Neural cell (in vitro differentiated cells): ENCODE data around the gene ANKRD13B. TPM values are rescaled to one million over a fixed set of nuclear protein-coding genes. Genes with fewer than 3 reads are reported as not detected.

ENCODE experiments used
- H2AFZ ChIP-seq: fragments of 200-600, 300-800 bp; sonication (generic), shearing (Covaris generic); 2 replicates; pipeline ENCODE4 v1.6.0; 2014; ENCODE audit warnings: low read depth, mild to moderate bottlenecking, antibody characterized with exemption, low read length, moderate library complexity
- H3F3A ChIP-seq: fragments of 200-600 bp; shearing (Covaris generic); 2 replicates; pipeline ENCODE4 v1.6.1; 2016; ENCODE audit warnings: mild to moderate bottlenecking, moderate library complexity, mixed read lengths, antibody characterized with exemption, low read length; ENCODE audit not compliant: insufficient read depth, poor library complexity, severe bottlenecking
- H3K27ac ChIP-seq: fragments of 200-600, 300-800 bp; sonication (generic), shearing (Covaris generic); 2 replicates; pipeline ENCODE4 v1.5.1; 2014; ENCODE audit warnings: mild to moderate bottlenecking, low read length, moderate library complexity
- H3K27me3 ChIP-seq: fragments of 300-800, 200-600 bp; sonication (generic), shearing (Covaris generic); 2 replicates; pipeline ENCODE4 v1.6.0; 2014; ENCODE audit warnings: mild to moderate bottlenecking, low read depth, low read length, moderate library complexity; ENCODE audit not compliant: insufficient read depth
- H3K36me3 ChIP-seq: fragments of 300-800, 200-600 bp; sonication (generic), shearing (Covaris generic); 2 replicates; pipeline ENCODE4 v1.5.1; 2014; ENCODE audit warnings: mild to moderate bottlenecking, antibody characterized with exemption, low read length, moderate library complexity; ENCODE audit not compliant: insufficient read depth
- H3K4me2 ChIP-seq: fragments of 300-800, 200-600 bp; sonication (generic), shearing (Covaris generic); 2 replicates; pipeline ENCODE4 v1.6.0; 2014; ENCODE audit warnings: mild to moderate bottlenecking, low read length
- H3K4me3 ChIP-seq: fragments of 300-800, 200-600 bp; sonication (generic), shearing (Covaris generic); 2 replicates; pipeline ENCODE4 v1.5.1; 2014; ENCODE audit warnings: mild to moderate bottlenecking, low read length, moderate library complexity
- H3K79me2 ChIP-seq: fragments of 200-600 bp; shearing (Covaris generic); replicated peaks from 2 replicates; pipeline ENCODE4 v1.6.0; 2014; ENCODE audit warnings: mild to moderate bottlenecking, low read length, moderate library complexity; ENCODE audit not compliant: insufficient read depth
- H3K9ac ChIP-seq: fragments of 300-800, 200-600 bp; sonication (generic), shearing (Covaris generic); 2 replicates; pipeline ENCODE4 v1.6.1; 2016; ENCODE audit warnings: mild to moderate bottlenecking, low read length, mixed read lengths
- H3K9me2 ChIP-seq: fragments of 200-600 bp; shearing (Covaris generic); 2 replicates; pipeline ENCODE4 v1.6.1; 2016; ENCODE audit warnings: mild to moderate bottlenecking, low read length, mixed read lengths; ENCODE audit not compliant: insufficient read depth
- H3K9me3 ChIP-seq: fragments of 200-600, 300-800 bp; sonication (generic), shearing (Covaris generic); 2 replicates; pipeline ENCODE4 v1.6.1; 2016; ENCODE audit warnings: mild to moderate bottlenecking, mixed run types, low read length, moderate library complexity, mixed read lengths
- H4K20me1 ChIP-seq: fragments of 200-600 bp; shearing (Covaris generic); 2 replicates; pipeline ENCODE4 v1.6.1; 2016; ENCODE audit warnings: mild to moderate bottlenecking, mixed run types; ENCODE audit not compliant: insufficient read depth
- EP300 ChIP-seq: fragments of 450-650 bp; conservative IDR thresholded peaks from 2 replicates; pipeline ENCODE4 v1.6.1; 2014; ENCODE audit warnings: antibody characterized with exemption, mild to moderate bottlenecking, moderate library complexity; ENCODE audit not compliant: poor library complexity, severe bottlenecking
- EZH2 ChIP-seq: fragments of 200-600, 300-800 bp; shearing (Covaris generic), sonication (generic); IDR thresholded peaks from 2 replicates; pipeline ENCODE4 v1.6.1; 2014; ENCODE audit warnings: antibody characterized with exemption, low read length, borderline replicate concordance, mild to moderate bottlenecking; ENCODE audit not compliant: insufficient read depth, poor library complexity, severe bottlenecking
- MXI1 ChIP-seq: fragments of 450-650 bp; conservative IDR thresholded peaks from 2 replicates; pipeline ENCODE4 v1.6.1; 2014; ENCODE audit warnings: antibody characterized with exemption, mild to moderate bottlenecking; ENCODE audit not compliant: poor library complexity, severe bottlenecking
- POLR2AphosphoS5 ChIP-seq: IDR thresholded peaks from 2 replicates; pipeline ENCODE4 v1.6.1; 2012
- SMC3 ChIP-seq: fragments of 450-650 bp; conservative IDR thresholded peaks from 2 replicates; pipeline ENCODE4 v1.6.1; 2014; ENCODE audit warnings: antibody characterized with exemption, mild to moderate bottlenecking, moderate library complexity; ENCODE audit not compliant: poor library complexity
- TAF1 ChIP-seq: IDR thresholded peaks from 2 replicates; pipeline ENCODE4 v1.6.1; 2012; ENCODE audit warnings: low read depth
- polyA plus RNA-seq: library from polyadenylated mRNA; depleted of rRNA; stranded (reverse); fragments of >200 nt; gene quantifications from 2 replicates; pipeline ENCODE4 v1.2.3, GENCODE V29; 2014
- TF ChIP-seq, protein P1 (sequence below): IDR thresholded peaks from 2 replicates; pipeline ENCODE4 v1.6.1; 2012; ENCODE audit warnings: borderline replicate concordance
- TF ChIP-seq, protein P2 (sequence below): fragments of 450-650 bp; IDR thresholded peaks from 2 replicates; pipeline ENCODE4 v1.5.1; 2014; ENCODE audit warnings: antibody characterized with exemption, mild to moderate bottlenecking, moderate library complexity; ENCODE audit not compliant: poor library complexity, severe bottlenecking

ANKRD13B gene
- polyA plus RNA-seq, 1 donor from 2014 or later, result 35.0 TPM

DNA sequence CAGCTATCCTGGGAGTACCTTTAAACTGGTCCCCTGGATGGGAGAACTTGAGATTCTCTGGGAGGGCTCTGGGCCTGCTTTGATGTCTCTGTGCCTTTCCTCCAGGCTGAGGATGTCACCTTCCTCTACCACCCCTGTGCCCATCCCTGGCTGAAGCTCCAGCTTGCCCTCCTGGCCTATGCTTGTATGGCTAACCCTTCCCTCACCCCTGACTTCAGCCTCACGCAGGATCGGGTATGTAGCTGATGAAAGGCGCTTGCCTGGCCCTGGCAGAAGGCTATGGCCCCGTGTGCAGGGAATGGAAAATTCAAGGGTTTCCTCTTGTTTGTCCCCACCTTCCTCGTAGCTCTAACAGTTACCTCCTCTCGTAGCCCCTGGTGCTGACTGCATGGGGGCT is 21.4 kb upstream of the ANKRD13B start:
- no peak overlapping the region for H2AFZ ChIP-seq
- no peak overlapping the region for H3K27ac ChIP-seq
- H3K36me3 ChIP-seq, result no peaks in the 10 kb centered on the region
- peaks cover 17% of the 10 kb centered on the region for H3K27me3 ChIP-seq
- TF ChIP-seq EZH2, result no peak
- H3K9me2 ChIP-seq, result no peaks in the 10 kb centered on the region
- no peak overlapping the region for H3K4me2 ChIP-seq
- H4K20me1 ChIP-seq, result no peaks in the 10 kb centered on the region
- no peak overlapping the region for H3K9ac ChIP-seq
- H3K4me3 ChIP-seq, result no peak overlapping the region
- H3K9me3 ChIP-seq, result no peaks in the 10 kb centered on the region
- H3K79me2 ChIP-seq, result no peaks in the 10 kb centered on the region
- H3F3A ChIP-seq, result no peaks in the 10 kb centered on the region

GRCh38 chr17:29571883-29572681 is 20.9 kb upstream of the ANKRD13B start:
- Histone ChIP-seq H3K4me3 (no peak overlapping the region), H3F3A (no peaks in the 10 kb centered on the region), H3K4me2 (no peak overlapping the region), H3K27ac (no peak overlapping the region), H3K9me3 (no peaks in the 10 kb centered on the region), H3K9me2 (no peaks in the 10 kb centered on the region), H4K20me1 (no peaks in the 10 kb centered on the region), H2AFZ (no peak overlapping the region), H3K79me2 (no peaks in the 10 kb centered on the region), H3K36me3 (no peaks in the 10 kb centered on the region), H3K27me3 (peaks cover 13% of the 10 kb centered on the region), H3K9ac (no peak overlapping the region)
- TF ChIP-seq SMC3, result no peak
- TF ChIP-seq TAF1, result no peak
- TF ChIP-seq, protein P1, sequence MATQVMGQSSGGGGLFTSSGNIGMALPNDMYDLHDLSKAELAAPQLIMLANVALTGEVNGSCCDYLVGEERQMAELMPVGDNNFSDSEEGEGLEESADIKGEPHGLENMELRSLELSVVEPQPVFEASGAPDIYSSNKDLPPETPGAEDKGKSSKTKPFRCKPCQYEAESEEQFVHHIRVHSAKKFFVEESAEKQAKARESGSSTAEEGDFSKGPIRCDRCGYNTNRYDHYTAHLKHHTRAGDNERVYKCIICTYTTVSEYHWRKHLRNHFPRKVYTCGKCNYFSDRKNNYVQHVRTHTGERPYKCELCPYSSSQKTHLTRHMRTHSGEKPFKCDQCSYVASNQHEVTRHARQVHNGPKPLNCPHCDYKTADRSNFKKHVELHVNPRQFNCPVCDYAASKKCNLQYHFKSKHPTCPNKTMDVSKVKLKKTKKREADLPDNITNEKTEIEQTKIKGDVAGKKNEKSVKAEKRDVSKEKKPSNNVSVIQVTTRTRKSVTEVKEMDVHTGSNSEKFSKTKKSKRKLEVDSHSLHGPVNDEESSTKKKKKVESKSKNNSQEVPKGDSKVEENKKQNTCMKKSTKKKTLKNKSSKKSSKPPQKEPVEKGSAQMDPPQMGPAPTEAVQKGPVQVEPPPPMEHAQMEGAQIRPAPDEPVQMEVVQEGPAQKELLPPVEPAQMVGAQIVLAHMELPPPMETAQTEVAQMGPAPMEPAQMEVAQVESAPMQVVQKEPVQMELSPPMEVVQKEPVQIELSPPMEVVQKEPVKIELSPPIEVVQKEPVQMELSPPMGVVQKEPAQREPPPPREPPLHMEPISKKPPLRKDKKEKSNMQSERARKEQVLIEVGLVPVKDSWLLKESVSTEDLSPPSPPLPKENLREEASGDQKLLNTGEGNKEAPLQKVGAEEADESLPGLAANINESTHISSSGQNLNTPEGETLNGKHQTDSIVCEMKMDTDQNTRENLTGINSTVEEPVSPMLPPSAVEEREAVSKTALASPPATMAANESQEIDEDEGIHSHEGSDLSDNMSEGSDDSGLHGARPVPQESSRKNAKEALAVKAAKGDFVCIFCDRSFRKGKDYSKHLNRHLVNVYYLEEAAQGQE, result no peak
- TF ChIP-seq, protein P2, sequence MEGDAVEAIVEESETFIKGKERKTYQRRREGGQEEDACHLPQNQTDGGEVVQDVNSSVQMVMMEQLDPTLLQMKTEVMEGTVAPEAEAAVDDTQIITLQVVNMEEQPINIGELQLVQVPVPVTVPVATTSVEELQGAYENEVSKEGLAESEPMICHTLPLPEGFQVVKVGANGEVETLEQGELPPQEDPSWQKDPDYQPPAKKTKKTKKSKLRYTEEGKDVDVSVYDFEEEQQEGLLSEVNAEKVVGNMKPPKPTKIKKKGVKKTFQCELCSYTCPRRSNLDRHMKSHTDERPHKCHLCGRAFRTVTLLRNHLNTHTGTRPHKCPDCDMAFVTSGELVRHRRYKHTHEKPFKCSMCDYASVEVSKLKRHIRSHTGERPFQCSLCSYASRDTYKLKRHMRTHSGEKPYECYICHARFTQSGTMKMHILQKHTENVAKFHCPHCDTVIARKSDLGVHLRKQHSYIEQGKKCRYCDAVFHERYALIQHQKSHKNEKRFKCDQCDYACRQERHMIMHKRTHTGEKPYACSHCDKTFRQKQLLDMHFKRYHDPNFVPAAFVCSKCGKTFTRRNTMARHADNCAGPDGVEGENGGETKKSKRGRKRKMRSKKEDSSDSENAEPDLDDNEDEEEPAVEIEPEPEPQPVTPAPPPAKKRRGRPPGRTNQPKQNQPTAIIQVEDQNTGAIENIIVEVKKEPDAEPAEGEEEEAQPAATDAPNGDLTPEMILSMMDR, result no peak

DNA sequence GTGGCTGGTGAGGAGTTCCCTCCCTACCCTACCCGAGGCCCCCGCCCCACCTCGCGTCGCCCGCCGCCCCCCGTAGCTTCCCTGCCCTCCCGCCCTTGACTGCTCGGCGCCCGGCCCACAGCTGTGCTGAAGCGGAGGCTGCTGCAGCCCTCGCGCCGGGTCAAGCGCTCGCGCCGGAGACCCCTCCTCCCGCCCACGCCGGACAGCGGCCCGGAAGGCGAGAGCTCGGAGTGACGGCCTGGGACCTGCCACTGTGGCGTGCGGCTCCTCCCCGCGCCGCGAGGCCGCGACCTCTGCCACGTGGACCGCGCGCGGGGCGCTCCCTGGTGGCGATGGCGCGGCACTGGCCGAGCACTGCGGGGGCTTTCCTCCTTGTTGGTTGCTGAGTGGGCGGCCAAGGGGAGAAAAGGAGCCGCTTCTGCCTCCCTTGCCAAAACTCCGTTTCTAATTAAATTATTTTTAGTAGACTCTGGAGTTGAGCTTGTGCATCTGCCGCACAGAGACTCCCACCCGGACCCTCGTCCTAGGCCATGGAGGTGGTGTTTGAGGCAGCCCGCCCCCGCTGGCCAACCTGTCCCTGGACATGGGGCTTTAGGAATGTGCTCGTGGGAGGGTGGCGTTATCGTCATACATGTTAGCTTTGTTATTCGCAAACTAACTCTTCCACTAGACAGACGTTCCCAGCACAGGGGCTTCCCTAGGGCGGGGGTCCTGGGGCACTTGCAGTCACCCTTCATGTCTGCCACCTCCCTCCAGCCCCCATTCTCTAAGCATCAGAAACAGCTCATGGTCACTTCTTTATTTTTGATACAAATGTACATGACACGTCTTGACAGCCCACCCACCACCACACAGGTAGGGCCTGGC is 20.0 kb upstream of the ANKRD13B start:
- Histone ChIP-seq H3K27ac (no peak overlapping the region), H3K9ac (no peak overlapping the region), H4K20me1 (no peaks in the 10 kb centered on the region), H3K9me2 (no peaks in the 10 kb centered on the region), H3F3A (no peaks in the 10 kb centered on the region), H3K27me3 (peaks cover 4% of the 10 kb centered on the region), H3K9me3 (no peaks in the 10 kb centered on the region), H3K4me3 (no peak overlapping the region), H3K4me2 (no peak overlapping the region), H3K79me2 (no peaks in the 10 kb centered on the region), H2AFZ (no peak overlapping the region), H3K36me3 (no peaks in the 10 kb centered on the region)
- TF ChIP-seq SMC3 (no peak), EZH2 (no peak), EP300 (no peak), MXI1 (no peak), POLR2AphosphoS5 (no peak)
- TF ChIP-seq, protein P2, result peak; percentile 49
